ACC112 (cell line): Measurements from ENCODE around the gene ST6GAL1.

ENCODE experiments used
- H2AFZ ChIP-seq: fragments of 200-600 bp; sonication (generic); one replicate; pipeline ENCODE4 v1.6.0; 2017; ENCODE audit warnings: antibody characterized with exemption, low read length; ENCODE audit not compliant: unreplicated experiment
- H3K27ac ChIP-seq: fragments of 200-600 bp; sonication (generic); 2 replicates; pipeline ENCODE4 v1.5.1; 2014; ENCODE audit warnings: low read depth, mild to moderate bottlenecking, antibody characterized with exemption, low read length, moderate library complexity
- H3K27me3 ChIP-seq: fragments of 200-600 bp; sonication (generic); 2 replicates; pipeline ENCODE4 v1.6.1; 2014; ENCODE audit warnings: mild to moderate bottlenecking, antibody characterized with exemption, low read length, moderate library complexity, mixed read lengths; ENCODE audit not compliant: insufficient read depth
- H3K36me3 ChIP-seq: fragments of 200-600 bp; sonication (generic); 2 replicates; pipeline ENCODE4 v1.6.1; 2016; ENCODE audit warnings: mild to moderate bottlenecking, antibody characterized with exemption, low read length, moderate library complexity, mixed read lengths; ENCODE audit not compliant: insufficient read depth
- H3K4me1 ChIP-seq: fragments of 200-600 bp; sonication (generic); one replicate; pipeline ENCODE4 v1.6.1; 2016; ENCODE audit warnings: low read length, mixed read lengths; ENCODE audit not compliant: insufficient read depth, unreplicated experiment, control insufficient read depth
- H3K4me3 ChIP-seq: fragments of 200-600 bp; sonication (generic); 2 replicates; pipeline ENCODE4 v1.5.1; 2014; ENCODE audit warnings: mild to moderate bottlenecking, low read depth, low read length
- H3K79me2 ChIP-seq: fragments of 200-600 bp; sonication (generic); one replicate; pipeline ENCODE4 v1.6.0; 2016; ENCODE audit warnings: low read length; ENCODE audit not compliant: control insufficient read depth, unreplicated experiment, insufficient read depth

Gene ST6GAL1

GRCh38 chr3:187068787-187069186, 138.5 kb downstream of the ST6GAL1 start:
- H3K4me3 ChIP-seq, result no peak overlapping the region
- no peak overlapping the region for H3K27ac ChIP-seq
- no peaks in the 10 kb centered on the region for H3K27me3 ChIP-seq
- H3K79me2 ChIP-seq, result no peaks in the 10 kb centered on the region
- H2AFZ ChIP-seq, result no peak overlapping the region
- no peaks in the 10 kb centered on the region for H3K36me3 ChIP-seq
- H3K4me1 ChIP-seq, result peaks cover 8% of the 10 kb centered on the region

- no peak overlapping the region for H3K27ac ChIP-seq
- no peak overlapping the region for H3K4me3 ChIP-seq
- no peaks in the 10 kb centered on the region for H3K4me1 ChIP-seq
- no peaks in the 10 kb centered on the region for H3K27me3 ChIP-seq
- H2AFZ ChIP-seq, result no peak overlapping the region
- H3K79me2 ChIP-seq, result no peaks in the 10 kb centered on the region
- no peaks in the 10 kb centered on the region for H3K36me3 ChIP-seq
Measured at GRCh38 chr3:187069857-187070516, 139.7 kb downstream of the ST6GAL1 start.

GRCh38 chr3:187072102-187072501, 141.8 kb downstream of the ST6GAL1 start:
- Histone ChIP-seq H3K36me3 (no peaks in the 10 kb centered on the region), H3K79me2 (no peaks in the 10 kb centered on the region), H3K4me3 (no peak overlapping the region), H3K27me3 (no peaks in the 10 kb centered on the region), H3K27ac (no peak overlapping the region), H2AFZ (no peak overlapping the region), H3K4me1 (no peaks in the 10 kb centered on the region)

GRCh38 chr3:187072511-187072910, 142.2 kb downstream of the ST6GAL1 start:
- Histone ChIP-seq H3K4me3 (no peak overlapping the region), H3K79me2 (no peaks in the 10 kb centered on the region), H2AFZ (no peak overlapping the region), H3K27me3 (no peaks in the 10 kb centered on the region), H3K4me1 (no peaks in the 10 kb centered on the region), H3K36me3 (no peaks in the 10 kb centered on the region), H3K27ac (no peak overlapping the region)

- Histone ChIP-seq H3K4me1 (no peaks in the 10 kb centered on the region), H3K27me3 (no peaks in the 10 kb centered on the region), H3K79me2 (no peaks in the 10 kb centered on the region), H3K4me3 (no peak overlapping the region), H3K27ac (no peak overlapping the region), H2AFZ (no peak overlapping the region), H3K36me3 (no peaks in the 10 kb centered on the region)
Measured at GRCh38 chr3:187073581-187074098, 143.3 kb downstream of the ST6GAL1 start.

- no peak overlapping the region for H2AFZ ChIP-seq
- no peaks in the 10 kb centered on the region for H3K36me3 ChIP-seq
- H3K27ac ChIP-seq, result no peak overlapping the region
- no peak overlapping the region for H3K4me3 ChIP-seq
- H3K79me2 ChIP-seq, result no peaks in the 10 kb centered on the region
- no peaks in the 10 kb centered on the region for H3K4me1 ChIP-seq
- H3K27me3 ChIP-seq, result no peaks in the 10 kb centered on the region
Measured at GRCh38 chr3:187074846-187075245, 144.5 kb downstream of the ST6GAL1 start.

GRCh38 chr3:187076297-187076696, 146.0 kb downstream of the ST6GAL1 start:
- H3K36me3 ChIP-seq, result no peaks in the 10 kb centered on the region
- no peaks in the 10 kb centered on the region for H3K79me2 ChIP-seq
- H3K4me1 ChIP-seq, result no peaks in the 10 kb centered on the region
- H3K27me3 ChIP-seq, result no peaks in the 10 kb centered on the region
- no peak overlapping the region for H3K4me3 ChIP-seq
- no peak overlapping the region for H3K27ac ChIP-seq
- H2AFZ ChIP-seq, result no peak overlapping the region

- Histone ChIP-seq H3K4me3 (no peak overlapping the region), H3K27me3 (no peaks in the 10 kb centered on the region), H3K79me2 (no peaks in the 10 kb centered on the region), H3K36me3 (no peaks in the 10 kb centered on the region), H3K4me1 (no peaks in the 10 kb centered on the region), H2AFZ (no peak overlapping the region), H3K27ac (no peak overlapping the region)
Measured at GRCh38 chr3:187077085-187077484, 146.8 kb downstream of the ST6GAL1 start.

- Histone ChIP-seq H3K79me2 (no peaks in the 10 kb centered on the region), H3K4me1 (no peaks in the 10 kb centered on the region), H3K27ac (no peak overlapping the region), H3K27me3 (no peaks in the 10 kb centered on the region), H3K36me3 (no peaks in the 10 kb centered on the region), H2AFZ (no peak overlapping the region), H3K4me3 (no peak overlapping the region)
Measured at GRCh38 chr3:187077537-187077936, 147.2 kb downstream of the ST6GAL1 start.

GRCh38 chr3:187079090-187080022, 149.0 kb downstream of the ST6GAL1 start:
- H3K27ac ChIP-seq, result no peak overlapping the region
- H3K4me3 ChIP-seq, result no peak overlapping the region
- no peaks in the 10 kb centered on the region for H3K36me3 ChIP-seq
- no peak overlapping the region for H2AFZ ChIP-seq
- no peaks in the 10 kb centered on the region for H3K27me3 ChIP-seq
- H3K79me2 ChIP-seq, result no peaks in the 10 kb centered on the region
- H3K4me1 ChIP-seq, result no peaks in the 10 kb centered on the region
